SK-N-SH (cell line): ENCODE data around the gene PLET1. TPM values are rescaled to one million over a fixed set of nuclear protein-coding genes. Genes with fewer than 3 reads are reported as not detected.
A peak's percentile ranks its signal among the peaks of the same experiment; 100 is the strongest.

Experiments
- CTCF ChIA-PET: fragments of 300-600, 350-600 bp; formaldehyde crosslinking; extraction: SDS; loops from one replicate; lab custom pipeline; 2021; lab: Yijun Ruan, JAX
- POLR2A ChIA-PET: fragments of 350-600 bp; sonication (Branson Sonifier 250); formaldehyde crosslinking; extraction: SDS; loops from one replicate; lab custom pipeline; 2020; ENCODE audit warnings: antibody characterized with exemption, inconsistent platforms; lab: Yijun Ruan, JAX
- DNase-seq: peaks from one replicate; pipeline ENCODE4 v3.0.0; 2012
- H2AFZ ChIP-seq: fragments of 200-600 bp; sonication (generic); 2 replicates; pipeline ENCODE4 v1.8.1; 2016; ENCODE audit warnings: antibody characterized with exemption, mild to moderate bottlenecking, low read depth
- H3F3A ChIP-seq: fragments of 200-600 bp; sonication (generic); replicated peaks from 2 replicates; pipeline ENCODE3; 2016; ENCODE audit warnings: antibody characterized with exemption, mild to moderate bottlenecking; ENCODE audit not compliant: insufficient read depth
- H3K27ac ChIP-seq, 2 experiments: fragments of 200-500 bp in 1 of 2; fragments of 200-600 bp in 1 of 2; sonication (Bioruptor generic) in 1 of 2; sonication (generic), shearing (Covaris generic) in 1 of 2; 2 replicates each; pipeline versions ENCODE4 v1.5.1 to v1.6.1; 2014 to 2016; ENCODE audit warnings: low read depth in 2 of 2, inconsistent platforms in 1 of 2, low read length in 1 of 2, mild to moderate bottlenecking in 1 of 2, mixed read lengths in 1 of 2
- H3K27me3 ChIP-seq: fragments of 200-600 bp; sonication (generic), shearing (Covaris generic); 2 replicates; pipeline ENCODE4 v1.6.1; 2016; ENCODE audit warnings: mixed run types; ENCODE audit not compliant: insufficient read depth
- H3K36me3 ChIP-seq, 2 experiments: fragments of 200-500 bp in 1 of 2; fragments of 200-600 bp in 1 of 2; sonication (Bioruptor generic) in 1 of 2; sonication (generic) in 1 of 2; replicated peaks in 1 of 2; 2 replicates each; pipeline versions ENCODE3 to v1.5.1; 2014 to 2016; ENCODE audit warnings: low read length in 1 of 2, mild to moderate bottlenecking in 1 of 2; ENCODE audit not compliant: insufficient read depth in 2 of 2, control insufficient read depth in 1 of 2
- H3K4me1 ChIP-seq, 2 experiments: fragments of 200-500 bp in 1 of 2; fragments of 200-600 bp in 1 of 2; sonication (Bioruptor generic) in 1 of 2; sonication (generic), shearing (Covaris generic) in 1 of 2; 2 replicates each; pipeline versions ENCODE4 v1.5.1 to v1.6.1; 2014 to 2016; ENCODE audit warnings: low read depth in 1 of 2, low read length in 1 of 2, mixed run types in 1 of 2; ENCODE audit not compliant: insufficient read depth in 2 of 2, control insufficient read depth in 1 of 2
- H3K4me2 ChIP-seq: fragments of 200-600 bp; sonication (generic), shearing (Covaris generic); 2 replicates; pipeline ENCODE4 v1.6.1; 2017; ENCODE audit warnings: mixed run types
- H3K4me3 ChIP-seq, 2 experiments: fragments of 200-500 bp in 1 of 2; fragments of 200-600 bp in 1 of 2; sonication (Bioruptor generic) in 1 of 2; sonication (generic), shearing (Covaris generic) in 1 of 2; 2 replicates each; pipeline versions ENCODE4 v1.5.1 to v1.8.1; 2014 to 2016; ENCODE audit warnings: low read depth in 2 of 2, inconsistent platforms in 1 of 2, low read length in 1 of 2, mild to moderate bottlenecking in 1 of 2, mixed read lengths in 1 of 2, moderate library complexity in 1 of 2
- H3K79me2 ChIP-seq: fragments of 200-600 bp; sonication (generic); 2 replicates; pipeline ENCODE4 v1.8.1; 2017; ENCODE audit warnings: mild to moderate bottlenecking; ENCODE audit not compliant: insufficient read depth
- H3K9ac ChIP-seq: fragments of 200-600 bp; sonication (generic); 2 replicates; pipeline ENCODE4 v1.6.1; 2017; ENCODE audit warnings: mixed run types
- H3K9me2 ChIP-seq: fragments of 200-600 bp; sonication (generic); 2 replicates; pipeline ENCODE4 v1.6.1; 2017; ENCODE audit warnings: mixed run types
- H3K9me3 ChIP-seq: fragments of 200-600 bp; sonication (generic); 2 replicates; pipeline ENCODE4 v1.6.1; 2017; ENCODE audit warnings: mixed run types, mild to moderate bottlenecking, moderate library complexity
- H4K20me1 ChIP-seq: fragments of 200-600 bp; sonication (generic); 2 replicates; pipeline ENCODE4 v1.6.1; 2017; ENCODE audit warnings: mild to moderate bottlenecking, mixed run types; ENCODE audit not compliant: insufficient read depth
- CHD2 ChIP-seq: fragments of 150-350 bp; IDR thresholded peaks from 2 replicates; pipeline ENCODE4 v1.6.1; 2018; ENCODE audit warnings: low read length; ENCODE audit not compliant: partially characterized antibody
- CTCF ChIP-seq: fragments of 200-600 bp; sonication (generic); IDR thresholded peaks from 2 replicates; pipeline ENCODE4 v1.6.1; 2017; ENCODE audit warnings: antibody characterized with exemption, mild to moderate bottlenecking, moderate library complexity
- ELF1 ChIP-seq: IDR thresholded peaks from 2 replicates; pipeline ENCODE4 v1.4.0; 2012
- EZH2phosphoT487 ChIP-seq: fragments of 200-600 bp; sonication (generic); IDR thresholded peaks from 2 replicates; pipeline ENCODE4 v1.6.1; 2017; ENCODE audit warnings: low read depth, mixed run types, mild to moderate bottlenecking, antibody characterized with exemption, moderate library complexity, borderline replicate concordance
- FOSL2 ChIP-seq: IDR thresholded peaks from 2 replicates; pipeline ENCODE4 v1.4.0; 2012; ENCODE audit warnings: low read depth, mild to moderate bottlenecking, moderate library complexity, borderline replicate concordance
- FOXJ3 ChIP-seq: sonication (generic); formaldehyde crosslinking; IDR thresholded peaks from 2 replicates; pipeline ENCODE4 v1.5.1; 2020; ENCODE audit warnings: mild to moderate bottlenecking, missing genetic modification reagents
- FOXM1 ChIP-seq: IDR thresholded peaks from 2 replicates; pipeline ENCODE4 v1.4.0; 2012; ENCODE audit warnings: low read depth, mild to moderate bottlenecking
- GATA2 ChIP-seq: sonication (generic); formaldehyde crosslinking; IDR thresholded peaks from 2 replicates; pipeline ENCODE4 v1.5.0; 2020; ENCODE audit warnings: mild to moderate bottlenecking, missing genetic modification reagents
- MAX ChIP-seq: IDR thresholded peaks from 2 replicates; pipeline ENCODE4 v1.4.0; 2012; ENCODE audit warnings: low read depth
- MEF2A ChIP-seq: IDR thresholded peaks from 2 replicates; pipeline ENCODE4 v1.4.0; 2012; ENCODE audit warnings: low read depth, borderline replicate concordance
- MXI1 ChIP-seq: IDR thresholded peaks from 2 replicates; pipeline ENCODE4 v1.6.1; 2012; ENCODE audit warnings: mild to moderate bottlenecking, low read depth, low read length, improper control_type of control experiment
- NFIC ChIP-seq: IDR thresholded peaks from 2 replicates; pipeline ENCODE4 v1.4.0; 2012; ENCODE audit warnings: borderline replicate concordance
- POLR2AphosphoS5 ChIP-seq: IDR thresholded peaks from 2 replicates; pipeline ENCODE4 v1.6.1; 2012; ENCODE audit warnings: low read depth, low read length
- RCOR1 ChIP-seq: fragments of 150-350 bp; IDR thresholded peaks from 2 replicates; pipeline ENCODE4 v1.6.1; 2017; ENCODE audit warnings: antibody characterized with exemption, low read length
- REST ChIP-seq: IDR thresholded peaks from 2 replicates; pipeline ENCODE4 v1.6.1; 2012; ENCODE audit warnings: mild to moderate bottlenecking, low read depth, low read length, moderate library complexity
- RXRA ChIP-seq: IDR thresholded peaks from 2 replicates; pipeline ENCODE4 v1.4.0; 2012; ENCODE audit warnings: low read depth, mild to moderate bottlenecking, borderline replicate concordance
- SMC3 ChIP-seq: IDR thresholded peaks from 2 replicates; pipeline ENCODE4 v1.6.1; 2012; ENCODE audit warnings: low read depth, low read length, improper control_type of control experiment
- TAF1 ChIP-seq: IDR thresholded peaks from 2 replicates; pipeline ENCODE4 v1.6.1; 2012; ENCODE audit warnings: low read depth, mild to moderate bottlenecking, low read length, moderate library complexity, borderline replicate concordance
- YY1 ChIP-seq: IDR thresholded peaks from 2 replicates; pipeline ENCODE4 v1.4.0; 2012; ENCODE audit warnings: low read depth, mild to moderate bottlenecking
- WGBS: methylation state at CpG from one replicate; pipeline ENCODE4 v1.1.6; 2017; ENCODE audit warnings: low lambda C conversion rate; 5-methylcytosine and 5-hydroxymethylcytosine counted together
- polyA plus RNA-seq, 3 experiments: library from polyadenylated mRNA; depleted of rRNA; stranded (reverse); fragments of >200 nt; gene quantifications; 2 replicates each; pipeline ENCODE4 v1.2.3, GENCODE V29; 2012

The PLET1 gene
- polyA plus RNA-seq, 1 of the 3 experiments (the other 2 are of a cell fraction), result not detected

DNA sequence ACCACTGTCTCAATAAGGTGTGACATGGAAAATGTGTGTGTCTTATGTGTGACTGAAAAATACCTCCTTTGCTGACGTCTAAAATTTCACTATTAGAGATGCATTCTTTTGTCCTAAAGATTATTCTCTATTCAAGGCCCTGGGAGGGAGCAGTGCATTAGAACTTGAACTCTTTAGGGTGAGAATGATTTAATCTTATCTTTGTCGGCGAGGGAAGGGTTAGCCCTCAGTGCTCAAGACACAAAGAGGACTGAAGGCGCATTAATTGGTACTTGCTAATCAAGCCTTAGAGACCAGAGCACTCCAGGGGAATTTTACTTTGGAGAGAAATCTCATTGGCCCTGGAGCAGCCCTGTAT, 29.8 kb upstream of the PLET1 start (continued):
- TF ChIP-seq REST (no peak), MXI1 (no peak), RXRA (no peak), MAX (no peak)

DNA sequence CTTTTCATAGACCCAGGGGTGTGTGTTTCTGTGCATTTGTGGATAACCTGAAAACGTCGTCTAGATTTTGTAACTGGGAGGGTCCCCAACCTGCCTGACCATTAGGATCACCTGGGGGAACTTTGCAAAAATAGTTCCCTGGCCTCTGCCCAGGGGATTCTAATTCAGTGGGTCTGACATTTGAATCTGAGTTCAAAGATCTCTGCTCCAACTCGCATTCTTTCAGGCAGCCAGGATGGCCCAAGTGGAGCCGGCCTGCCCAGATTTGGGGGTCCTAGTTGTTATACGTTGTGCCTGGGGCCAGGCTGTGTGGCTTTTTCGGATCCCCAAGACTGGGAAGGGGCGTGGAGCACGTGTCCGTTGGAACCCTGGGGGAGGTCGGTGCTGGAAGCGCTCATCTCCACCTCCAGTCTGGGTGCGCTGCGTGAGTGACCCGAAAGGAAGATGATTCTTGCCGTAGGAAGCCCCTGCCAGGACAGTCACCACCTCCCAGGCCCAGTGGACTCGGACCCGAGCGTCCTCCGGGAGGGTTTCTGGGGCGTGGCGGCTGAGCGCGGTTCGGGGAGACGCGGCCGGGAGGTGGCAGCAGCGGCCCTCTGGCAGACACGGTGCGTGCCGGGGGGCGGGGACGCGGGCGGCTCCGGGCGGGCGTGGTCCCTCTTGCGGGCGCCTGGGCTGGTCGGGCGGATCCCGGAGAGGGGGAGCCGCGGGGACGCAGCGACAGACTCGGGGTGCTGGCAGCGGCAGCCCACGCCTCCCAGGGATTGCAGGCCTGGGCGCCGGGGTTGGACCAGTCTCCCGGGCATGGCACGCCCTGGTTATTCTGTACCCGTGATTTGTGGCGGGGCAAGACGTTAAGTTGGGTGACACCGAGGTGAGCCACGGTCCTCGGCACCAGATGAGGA, 29.2 kb upstream of the PLET1 start:
- no peaks in the 10 kb centered on the region for H4K20me1 ChIP-seq
- H3F3A ChIP-seq, result peaks cover 25% of the 10 kb centered on the region
- H2AFZ ChIP-seq, result peak overlapping the region; percentile 98
- H3K9me3 ChIP-seq, result no peaks in the 10 kb centered on the region
- peak overlapping the region in 1 of 2 experiments; percentile 4; a peak in 1 of 4 replicates for H3K27ac ChIP-seq
- H3K9ac ChIP-seq, result peak overlapping the region; percentile 68
- DNase-seq, result peak; percentile 97
- peak overlapping the region; percentile 88 for H3K4me2 ChIP-seq
- ChIA-PET CTCF (interaction anchor here (0.9 to 29.6 kb wide), 14 partner anchors 10 to 1015 kb away, joined by 3 to 620 read pairs (median 6); partner anchors contain the start of gene PTS), POLR2A (no interaction called here)
- H3K4me1 ChIP-seq, result peaks cover 9 to 30% of the 10 kb centered on the region in 2 experiments
- 25% methylated on average over 10 of the region's 60 CpGs for WGBS
- H3K9me2 ChIP-seq, result no peaks in the 10 kb centered on the region
- H3K36me3 ChIP-seq, result no peaks in the 10 kb centered on the region
- H3K4me3 ChIP-seq, result peak overlapping the region; percentile 72 to 73
- peaks cover 3% of the 10 kb centered on the region; the same call in 1 of the 2 replicates for H3K79me2 ChIP-seq
- no peaks in the 10 kb centered on the region for H3K27me3 ChIP-seq
- TF ChIP-seq CTCF (peak; percentile 81), GATA2 (CRISPR knock-in tag) (no peak), EZH2phosphoT487 (no peak), FOSL2 (no peak), MEF2A (no peak), MAX (peak; percentile 76; the same call in 1 of the 2 replicates), FOXM1 (no peak), TAF1 (peak; percentile 21; the same call in 1 of the 2 replicates), POLR2AphosphoS5 (no peak), REST (0 out of 2 replicates have a peak, but pooled peaks have one; percentile 11), YY1 (no peak), CHD2 (peak; percentile 48), ELF1 (no peak), RCOR1 (no peak), NFIC (no peak), MXI1 (peak; percentile 74), SMC3 (peak; percentile 78), FOXJ3 (no peak)
